ENCODE data around the gene TMPRSS6. TPM values are rescaled to one million over a fixed set of nuclear protein-coding genes. Genes with fewer than 3 reads are reported as not detected.

The TMPRSS6 gene
- total and polyA plus RNA-seq, 2 of the 13 experiments (the other 11 are each of a cell fraction or from before 2014, with no cell fraction given), result 4.2 to 4.8 TPM

DNA sequence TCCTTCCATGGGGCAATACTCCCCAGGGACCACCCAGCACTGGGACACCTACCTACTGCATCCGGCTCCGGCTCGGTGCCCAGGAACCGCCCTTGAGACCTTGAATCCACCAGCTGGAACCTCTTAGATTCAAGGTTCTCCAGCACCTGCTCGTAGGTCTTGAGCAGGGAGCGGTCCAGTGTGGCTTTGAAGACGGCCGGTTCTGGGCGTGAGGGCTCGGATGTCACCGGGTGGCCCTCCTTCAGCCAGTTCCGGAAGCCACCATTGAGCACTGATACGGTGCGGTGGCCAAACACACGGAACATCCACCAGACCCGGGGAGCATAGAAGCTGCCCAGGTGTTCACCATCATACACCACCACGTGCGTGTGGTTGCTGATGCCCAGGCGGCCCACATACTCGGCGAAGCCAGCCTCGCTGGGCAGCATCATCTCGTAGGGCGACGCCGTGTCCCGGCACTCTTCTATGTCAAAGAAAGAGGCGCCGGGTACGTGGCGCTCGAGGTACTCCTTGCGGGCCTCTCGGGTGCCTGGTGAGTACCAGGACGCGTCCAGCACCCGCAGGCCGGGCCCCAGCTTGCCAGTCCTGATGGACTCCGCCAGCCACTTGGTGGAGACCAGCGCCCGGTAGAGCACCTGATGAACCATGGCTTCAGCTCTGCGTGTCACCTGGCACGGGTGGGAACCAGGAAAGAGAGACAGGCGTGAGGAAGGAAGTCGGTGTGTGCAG, 91.3 kb downstream of the TMPRSS6 start (continued):
- TF ChIP-seq ZNF562 (CRISPR knock-in tag; IDR thresholded peaks at IDR 0.05; ENCODE audit: borderline replicate concordance) (no peak), ZNF713 (CRISPR knock-in tag; IDR thresholded peaks at IDR 0.05) (0 out of 2 replicates have a peak, but pooled peaks have one; percentile 22)

DNA sequence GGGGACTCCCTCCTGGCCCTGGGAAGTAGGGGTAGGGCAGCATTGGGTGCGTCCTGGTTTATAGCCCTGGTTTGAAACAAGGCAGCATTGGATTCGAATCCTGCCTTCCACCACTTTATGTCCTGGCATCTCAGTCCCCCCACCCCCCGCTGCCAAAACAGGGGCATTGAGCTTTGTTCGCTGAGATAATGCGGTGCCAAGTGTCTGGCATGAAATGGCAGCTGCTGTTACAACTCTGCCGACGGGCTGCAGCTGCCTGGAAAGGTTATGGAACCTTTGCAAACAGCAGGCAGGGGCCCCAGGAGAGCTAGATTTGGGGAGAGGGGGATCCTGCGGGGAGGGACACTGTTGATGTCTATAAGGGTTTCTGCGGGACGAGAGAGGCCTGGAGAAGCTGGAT, 92.2 kb downstream of the TMPRSS6 start:
- in situ Hi-C loops (cut with HindIII; ENCODE audit: extremely low pct_ligation_motif_present, low pct_unique_long_range_greater_than_20kb) (no loop called here), intact Hi-C loops (cut with micrococcal nuclease; ENCODE audit: unreplicated experiment) (no loop called here)
- Histone ChIP-seq H3K9me3 (ENCODE audit: low read length) (no peaks in the 10 kb centered on the region), H4K20me1 (ENCODE audit: insufficient read depth, low read length) (peaks cover 29% of the 10 kb centered on the region), H3K36me3 (replicated peaks in 1 of 2; ENCODE audit: control insufficient read depth in 1 of 2, insufficient read depth in 2 of 2, low read length in 2 of 2) (peaks cover 5 to 17% of the 10 kb centered on the region in 2 experiments), H3K4me3 (replicated peaks in 1 of 3; ENCODE audit: insufficient read depth in 1 of 3, low read depth in 2 of 3, low read length in 3 of 3) (peak overlapping the region; percentile 86 to 94 (median 92)), H3K27ac (ENCODE audit: extremely low read length, insufficient read depth, low read length) (no peak overlapping the region), H3K4me2 (ENCODE audit: low read depth, low read length) (peak overlapping the region; percentile 91), H3K9ac (ENCODE audit: insufficient read depth, low read depth, low read length) (peak overlapping the region; percentile 95), H3K27me3 (ENCODE audit: control insufficient read depth in 1 of 2, insufficient read depth in 2 of 2, low read length in 2 of 2) (no peaks in the 10 kb centered on the region; a peak in 1 of 5 replicates), H3K4me1 (ENCODE audit: insufficient read depth, low read length) (peaks cover 66% of the 10 kb centered on the region), H3K79me2 (ENCODE audit: insufficient read depth, low read length) (peaks cover 53% of the 10 kb centered on the region), H2AFZ (ENCODE audit: low read length) (no peak overlapping the region)
- BruUV-seq (replicated peaks), result no TSS peak
- no peak for FAIRE-seq
- TF ChIP-seq ZBTB38 (CRISPR knock-in tag; IDR thresholded peaks at IDR 0.05) (0 out of 2 replicates have a peak, but pooled peaks have one; percentile 6), POLR2A (IDR thresholded peaks at IDR 0.05; ENCODE audit: insufficient read depth in 1 of 2, low read depth in 2 of 2, low read length in 2 of 2) (0 out of 4 replicates have a peak, but pooled peaks of 1 of the 2 experiments have one; percentile 9), ZNF563 (CRISPR knock-in tag; IDR thresholded peaks at IDR 0.05) (no peak), HNRNPL (IDR thresholded peaks at IDR 0.05; ENCODE audit: low read depth, low read length) (0 out of 2 replicates have a peak, but pooled peaks have one; percentile 54), ZNF713 (CRISPR knock-in tag; IDR thresholded peaks at IDR 0.05) (no peak), SRY (CRISPR knock-in tag; IDR thresholded peaks at IDR 0.05) (0 out of 2 replicates have a peak, but pooled peaks have one; percentile 18), FLYWCH1 (CRISPR knock-in tag; IDR thresholded peaks at IDR 0.05) (peak; percentile 66; the same call in 1 of the 2 replicates), ATF7-NPFF (CRISPR knock-in tag; IDR thresholded peaks at IDR 0.05; ENCODE audit: low read depth) (no peak)
- no peak for DNase-seq (ENCODE audit: low spot score)
- ChIA-PET POLR2A (interaction anchor here (3.7 to 11.6 kb wide), 3 partner anchors 14 to 33 kb away, joined by 18 to 383 read pairs (median 141); partner anchors contain the start of gene KCTD17), CTCF (ENCODE audit: low intra/inter-chr PET ratio, low total read pairs) (no interaction called here)
- 81% methylated on average over 9 of the region's 10 CpGs for WGBS (ENCODE audit: low lambda C conversion rate)
- ATAC-seq, result no peak
